ENCODE measurements around the gene CFHR4. TPM values are rescaled to one million over a fixed set of nuclear protein-coding genes. Genes with fewer than 3 reads are reported as not detected.
"Not testable (repeated sequence)": the region's sequence is repeated elsewhere in the genome, so short reads cannot be mapped to it uniquely, and the experiment has no call there.

CFHR4 gene
- total RNA-seq, 2 experiments from 2014 or later: not detected

GRCh38 chr1:196902344-196902743 lies 14.5 kb downstream of the CFHR4 start:
- CTCF ChIA-PET: no interaction called here
- POLR2A ChIA-PET: no interaction called here
- no peaks in the 10 kb centered on the region for H3K9me3 ChIP-seq (ENCODE audit: control insufficient read depth in 1 of 2, insufficient read depth in 1 of 2, low read length in 2 of 2)
- H3K27me3 Mint-ChIP-seq: peaks cover 12% of the 10 kb centered on the region
- H3K4me1 Mint-ChIP-seq (ENCODE audit: low read depth): no peaks in the 10 kb centered on the region
- H3K27ac ChIP-seq (ENCODE audit: low read depth in 1 of 2, low read length in 2 of 2): no peak overlapping the region
- DNase-seq (no peak), ATAC-seq (ENCODE audit: poor library complexity) (no peak)
- H3K4me3 Mint-ChIP-seq: no peak overlapping the region
- H3K9me3 Mint-ChIP-seq: no peaks in the 10 kb centered on the region
- no peak overlapping the region for H3K4me3 ChIP-seq (ENCODE audit: low read length)
- no peak for TF ChIP-seq CTCF (IDR thresholded peaks at IDR 0.05)
- H3K36me3 ChIP-seq (ENCODE audit: insufficient read depth, low read length): no peaks in the 10 kb centered on the region
- no peaks in the 10 kb centered on the region for H3K4me1 ChIP-seq (ENCODE audit: insufficient read depth, low read length)
- H3K27ac Mint-ChIP-seq: no peak overlapping the region
- H3K36me3 Mint-ChIP-seq (ENCODE audit: low read depth): no peaks in the 10 kb centered on the region
- H3K27me3 ChIP-seq (ENCODE audit: control insufficient read depth in 1 of 2, insufficient read depth in 2 of 2, low read length in 2 of 2): peaks cover under 1 to 2% of the 10 kb centered on the region in 2 experiments
- intact Hi-C loops (cut with DNase I, micrococcal nuclease): no loop called here

GRCh38 chr1:196910215-196910614 lies 22.4 kb downstream of the CFHR4 start:
- intact Hi-C loops (cut with DNase I, micrococcal nuclease): no loop called here
- Mint-ChIP-seq H3K36me3 (ENCODE audit: low read depth) (no peaks in the 10 kb centered on the region), H3K4me1 (ENCODE audit: low read depth) (no peaks in the 10 kb centered on the region), H3K27me3 (no peaks in the 10 kb centered on the region), H3K9me3 (no peaks in the 10 kb centered on the region), H3K27ac (no peak overlapping the region), H3K4me3 (no peak overlapping the region)
- no peak overlapping the region for H3K4me3 ChIP-seq (ENCODE audit: low read length)
- POLR2A ChIA-PET: no interaction called here
- no peak overlapping the region for H3K27ac ChIP-seq (ENCODE audit: low read depth in 1 of 2, low read length in 2 of 2)
- H3K9me3 ChIP-seq (ENCODE audit: control insufficient read depth in 1 of 2, insufficient read depth in 1 of 2, low read length in 2 of 2): no peaks in the 10 kb centered on the region
- DNase-seq (no peak), ATAC-seq (ENCODE audit: poor library complexity) (no peak)
- H3K36me3 ChIP-seq (ENCODE audit: insufficient read depth, low read length): no peaks in the 10 kb centered on the region
- CTCF ChIA-PET: no interaction called here
- no peaks in the 10 kb centered on the region for H3K4me1 ChIP-seq (ENCODE audit: insufficient read depth, low read length)
- no peak for TF ChIP-seq CTCF (IDR thresholded peaks at IDR 0.05)
- no peaks in the 10 kb centered on the region for H3K27me3 ChIP-seq (ENCODE audit: control insufficient read depth in 1 of 2, insufficient read depth in 2 of 2, low read length in 2 of 2)

GRCh38 chr1:196912283-196912682 lies 24.4 kb downstream of the CFHR4 start:
- H3K27me3 Mint-ChIP-seq; ATAC-seq (ENCODE audit: poor library complexity); CTCF ChIA-PET; H3K4me1 Mint-ChIP-seq (ENCODE audit: low read depth); H3K4me1 ChIP-seq (ENCODE audit: insufficient read depth, low read length); H3K36me3 ChIP-seq (ENCODE audit: insufficient read depth, low read length); intact Hi-C loops (cut with DNase I, micrococcal nuclease); H3K36me3 Mint-ChIP-seq (ENCODE audit: low read depth); H3K4me3 Mint-ChIP-seq; H3K4me3 ChIP-seq (ENCODE audit: low read length); H3K9me3 ChIP-seq (ENCODE audit: control insufficient read depth in 1 of 2, insufficient read depth in 1 of 2, low read length in 2 of 2); H3K27ac ChIP-seq (ENCODE audit: low read depth in 1 of 2, low read length in 2 of 2); DNase-seq; POLR2A ChIA-PET; H3K27ac Mint-ChIP-seq; H3K9me3 Mint-ChIP-seq; H3K27me3 ChIP-seq (ENCODE audit: control insufficient read depth in 1 of 2, insufficient read depth in 2 of 2, low read length in 2 of 2): not testable (repeated sequence)

- H3K9me3 ChIP-seq (ENCODE audit: control insufficient read depth in 1 of 2, insufficient read depth in 1 of 2, low read length in 2 of 2); H3K4me3 Mint-ChIP-seq; H3K27me3 ChIP-seq (ENCODE audit: control insufficient read depth in 1 of 2, insufficient read depth in 2 of 2, low read length in 2 of 2); H3K4me1 Mint-ChIP-seq (ENCODE audit: low read depth); H3K9me3 Mint-ChIP-seq; H3K36me3 Mint-ChIP-seq (ENCODE audit: low read depth); H3K27ac ChIP-seq (ENCODE audit: low read depth in 1 of 2, low read length in 2 of 2); H3K4me1 ChIP-seq (ENCODE audit: insufficient read depth, low read length); H3K36me3 ChIP-seq (ENCODE audit: insufficient read depth, low read length); DNase-seq; CTCF ChIA-PET; POLR2A ChIA-PET; H3K27ac Mint-ChIP-seq; H3K27me3 Mint-ChIP-seq; H3K4me3 ChIP-seq (ENCODE audit: low read length); intact Hi-C loops (cut with DNase I, micrococcal nuclease); ATAC-seq (ENCODE audit: poor library complexity): not testable (repeated sequence)
Measured at GRCh38 chr1:196926839-196927238, 39.0 kb downstream of the CFHR4 start.

GRCh38 chr1:196932853-196933252 lies 45.0 kb downstream of the CFHR4 start:
- ATAC-seq (ENCODE audit: poor library complexity); H3K36me3 Mint-ChIP-seq (ENCODE audit: low read depth); H3K27ac ChIP-seq (ENCODE audit: low read depth in 1 of 2, low read length in 2 of 2); H3K27me3 ChIP-seq (ENCODE audit: control insufficient read depth in 1 of 2, insufficient read depth in 2 of 2, low read length in 2 of 2); H3K9me3 ChIP-seq (ENCODE audit: control insufficient read depth in 1 of 2, insufficient read depth in 1 of 2, low read length in 2 of 2); POLR2A ChIA-PET; H3K4me3 Mint-ChIP-seq; H3K4me1 ChIP-seq (ENCODE audit: insufficient read depth, low read length); DNase-seq; H3K4me3 ChIP-seq (ENCODE audit: low read length); intact Hi-C loops (cut with DNase I, micrococcal nuclease); H3K27me3 Mint-ChIP-seq; H3K36me3 ChIP-seq (ENCODE audit: insufficient read depth, low read length); H3K4me1 Mint-ChIP-seq (ENCODE audit: low read depth); H3K27ac Mint-ChIP-seq; H3K9me3 Mint-ChIP-seq; CTCF ChIA-PET: not testable (repeated sequence)

Measured in CD4-positive, alpha-beta T cell (primary cell).